Esophagus muscularis mucosa (tissue), 3 donors: Measurements from ENCODE around the gene CLRN3.

ENCODE experiments used
- POLR2A ChIP-seq: fragments of 450-650 bp; IDR thresholded peaks from one replicate; pipeline ENCODE4 v1.6.1; 2017; ENCODE audit warnings: antibody characterized with exemption, moderate library complexity, mild to moderate bottlenecking, low read depth
- TF ChIP-seq, protein P1 (sequence below), 3 experiments: fragments of 200-600 bp in 2 of 3; fragments of 450-650 bp in 1 of 3; sonication (generic) in 2 of 3; IDR thresholded peaks; one replicate each; pipeline ENCODE4 v1.5.1; 2017 to 2019; ENCODE audit warnings: antibody characterized with exemption in 3 of 3, mild to moderate bottlenecking in 2 of 3, moderate library complexity in 1 of 3

DNA sequence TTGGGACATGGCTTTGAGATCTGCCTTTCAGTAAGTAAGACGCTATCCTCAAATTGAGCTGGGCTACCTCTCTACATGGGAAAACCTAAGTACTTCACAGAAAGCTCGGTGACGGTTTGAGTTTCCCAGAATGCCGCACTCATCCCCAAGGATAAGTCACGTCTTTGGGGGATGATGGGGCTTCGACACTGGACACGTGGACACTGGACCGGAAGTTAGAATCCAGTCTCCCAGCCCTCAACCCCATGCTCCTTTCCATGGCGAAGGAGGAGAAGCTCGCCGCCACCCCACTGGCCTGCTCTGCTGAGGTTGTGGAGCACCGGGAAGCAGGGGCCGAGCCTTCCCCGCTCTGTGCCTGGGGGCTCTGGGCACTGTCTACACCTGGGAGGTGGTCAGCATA is 41.6 kb upstream of the CLRN3 start:
- no peak for TF ChIP-seq POLR2A
- TF ChIP-seq, protein P1, sequence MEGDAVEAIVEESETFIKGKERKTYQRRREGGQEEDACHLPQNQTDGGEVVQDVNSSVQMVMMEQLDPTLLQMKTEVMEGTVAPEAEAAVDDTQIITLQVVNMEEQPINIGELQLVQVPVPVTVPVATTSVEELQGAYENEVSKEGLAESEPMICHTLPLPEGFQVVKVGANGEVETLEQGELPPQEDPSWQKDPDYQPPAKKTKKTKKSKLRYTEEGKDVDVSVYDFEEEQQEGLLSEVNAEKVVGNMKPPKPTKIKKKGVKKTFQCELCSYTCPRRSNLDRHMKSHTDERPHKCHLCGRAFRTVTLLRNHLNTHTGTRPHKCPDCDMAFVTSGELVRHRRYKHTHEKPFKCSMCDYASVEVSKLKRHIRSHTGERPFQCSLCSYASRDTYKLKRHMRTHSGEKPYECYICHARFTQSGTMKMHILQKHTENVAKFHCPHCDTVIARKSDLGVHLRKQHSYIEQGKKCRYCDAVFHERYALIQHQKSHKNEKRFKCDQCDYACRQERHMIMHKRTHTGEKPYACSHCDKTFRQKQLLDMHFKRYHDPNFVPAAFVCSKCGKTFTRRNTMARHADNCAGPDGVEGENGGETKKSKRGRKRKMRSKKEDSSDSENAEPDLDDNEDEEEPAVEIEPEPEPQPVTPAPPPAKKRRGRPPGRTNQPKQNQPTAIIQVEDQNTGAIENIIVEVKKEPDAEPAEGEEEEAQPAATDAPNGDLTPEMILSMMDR (IDR thresholded peaks at IDR 0.05): no peak
